NOMO-1 treated with dmso at 0.1 percent for 144 hours (cell line): ENCODE results near the gene SLIT1.

Experiments used
- DNase-seq: peaks from one replicate; lab custom pipeline; 2025; ENCODE audit not compliant: unreplicated experiment; lab: John Stamatoyannopoulos, UW

The SLIT1 gene

DNA sequence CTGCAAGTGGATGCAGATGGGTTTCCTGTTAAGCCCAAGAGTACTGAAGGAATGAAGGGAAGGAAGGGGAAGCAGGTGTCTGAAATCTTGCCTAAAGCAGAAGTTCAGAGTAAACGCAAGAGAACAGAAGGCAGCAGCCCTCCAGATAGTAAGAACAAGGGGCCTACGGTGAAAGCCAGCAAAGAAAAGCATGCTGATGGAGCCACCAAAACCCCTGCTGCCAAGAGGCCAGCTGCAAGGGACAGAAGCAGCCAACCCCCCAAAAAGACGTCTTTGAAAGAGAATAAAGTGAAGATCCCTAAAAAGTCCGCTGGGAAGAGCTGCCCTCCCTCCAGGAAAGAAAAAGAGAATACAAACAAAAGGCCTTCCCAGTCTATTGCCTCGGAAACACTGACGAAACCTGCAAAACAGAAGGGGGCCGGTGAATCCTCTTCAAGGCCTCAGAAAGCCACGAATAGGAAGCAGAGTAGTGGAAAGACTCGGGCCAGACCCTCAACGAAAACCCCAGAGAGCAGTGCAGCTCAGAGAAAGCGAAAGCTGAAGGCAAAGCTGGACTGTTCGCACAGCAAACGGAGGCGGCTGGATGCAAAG lies 201.1 kb downstream of the SLIT1 start:
- no peak for DNase-seq

DNA sequence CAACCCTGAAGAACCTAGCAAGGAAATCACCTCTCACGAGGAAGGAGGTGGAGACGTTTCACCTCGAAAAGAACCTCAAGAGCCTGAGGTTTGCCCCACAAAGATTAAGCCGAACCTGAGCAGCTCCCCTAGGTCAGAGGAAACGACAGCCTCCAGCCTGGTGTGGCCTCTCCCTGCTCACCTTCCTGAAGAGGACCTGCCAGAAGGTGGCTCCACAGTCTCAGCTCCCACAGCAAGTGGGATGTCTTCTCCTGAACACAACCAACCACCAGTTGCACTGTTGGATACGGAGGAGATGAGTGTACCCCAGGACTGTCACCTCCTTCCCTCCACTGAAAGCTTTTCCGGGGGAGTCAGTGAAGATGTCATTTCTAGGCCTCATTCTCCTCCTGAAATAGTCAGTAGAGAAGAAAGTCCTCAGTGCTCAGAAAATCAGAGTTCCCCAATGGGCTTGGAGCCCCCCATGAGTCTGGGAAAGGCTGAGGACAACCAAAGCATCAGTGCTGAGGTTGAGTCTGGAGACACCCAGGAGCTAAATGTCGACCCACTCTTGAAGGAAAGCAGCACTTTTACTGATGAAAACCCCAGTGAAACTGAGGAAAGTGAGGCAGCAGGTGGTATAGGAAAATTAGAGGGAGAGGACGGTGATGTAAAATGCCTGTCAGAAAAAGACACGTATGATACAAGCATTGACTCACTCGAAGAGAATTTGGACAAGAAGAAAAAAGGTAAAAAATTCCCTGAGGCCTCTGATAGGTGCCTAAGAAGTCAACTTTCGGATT lies 203.4 kb downstream of the SLIT1 start:
- no peak for DNase-seq

DNA sequence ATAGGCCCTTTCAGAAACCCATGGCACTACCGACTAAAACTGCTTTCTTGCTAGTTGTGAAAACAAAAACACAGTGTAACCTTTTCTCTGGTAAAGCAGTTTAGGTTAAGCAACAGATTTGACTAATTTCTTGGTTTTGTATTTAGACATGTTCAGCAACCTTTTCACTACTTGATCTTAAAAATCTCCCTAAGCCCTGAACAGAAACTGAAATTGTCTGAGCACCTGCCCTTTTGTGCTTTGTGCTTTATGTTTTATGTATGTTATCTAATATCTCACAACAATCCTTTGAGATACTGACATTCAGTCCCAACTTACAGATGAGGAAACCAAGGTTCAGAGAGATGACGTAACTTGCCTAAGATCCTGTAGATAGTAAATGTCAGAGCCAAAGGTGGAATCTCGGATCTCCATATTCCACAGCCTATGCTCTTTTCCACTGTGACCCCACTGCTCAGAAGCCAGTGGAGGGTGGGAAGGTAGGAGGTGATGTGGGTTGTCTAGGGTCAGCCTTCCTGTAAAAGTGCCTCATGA lies 207.1 kb downstream of the SLIT1 start:
- DNase-seq, result no peak

DNA sequence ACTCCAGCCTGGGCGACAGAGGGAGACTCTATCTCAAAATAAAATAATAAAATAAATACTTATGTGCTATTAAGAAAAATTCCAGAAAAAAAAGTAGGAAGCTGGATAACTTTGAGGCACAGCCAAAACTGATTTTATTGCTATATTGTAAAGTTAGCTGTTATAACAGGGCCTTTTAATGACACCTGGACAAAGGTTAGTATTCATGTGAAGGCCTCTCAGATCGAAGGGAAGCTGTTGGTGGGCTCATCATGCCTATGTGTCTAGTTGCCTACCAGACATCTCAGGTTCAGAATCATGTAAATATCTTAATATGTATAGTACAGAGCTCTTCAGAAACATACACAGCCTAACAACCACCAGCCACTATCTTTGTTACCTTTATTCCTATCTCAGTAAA lies 210.6 kb downstream of the SLIT1 start:
- DNase-seq, result no peak

DNA sequence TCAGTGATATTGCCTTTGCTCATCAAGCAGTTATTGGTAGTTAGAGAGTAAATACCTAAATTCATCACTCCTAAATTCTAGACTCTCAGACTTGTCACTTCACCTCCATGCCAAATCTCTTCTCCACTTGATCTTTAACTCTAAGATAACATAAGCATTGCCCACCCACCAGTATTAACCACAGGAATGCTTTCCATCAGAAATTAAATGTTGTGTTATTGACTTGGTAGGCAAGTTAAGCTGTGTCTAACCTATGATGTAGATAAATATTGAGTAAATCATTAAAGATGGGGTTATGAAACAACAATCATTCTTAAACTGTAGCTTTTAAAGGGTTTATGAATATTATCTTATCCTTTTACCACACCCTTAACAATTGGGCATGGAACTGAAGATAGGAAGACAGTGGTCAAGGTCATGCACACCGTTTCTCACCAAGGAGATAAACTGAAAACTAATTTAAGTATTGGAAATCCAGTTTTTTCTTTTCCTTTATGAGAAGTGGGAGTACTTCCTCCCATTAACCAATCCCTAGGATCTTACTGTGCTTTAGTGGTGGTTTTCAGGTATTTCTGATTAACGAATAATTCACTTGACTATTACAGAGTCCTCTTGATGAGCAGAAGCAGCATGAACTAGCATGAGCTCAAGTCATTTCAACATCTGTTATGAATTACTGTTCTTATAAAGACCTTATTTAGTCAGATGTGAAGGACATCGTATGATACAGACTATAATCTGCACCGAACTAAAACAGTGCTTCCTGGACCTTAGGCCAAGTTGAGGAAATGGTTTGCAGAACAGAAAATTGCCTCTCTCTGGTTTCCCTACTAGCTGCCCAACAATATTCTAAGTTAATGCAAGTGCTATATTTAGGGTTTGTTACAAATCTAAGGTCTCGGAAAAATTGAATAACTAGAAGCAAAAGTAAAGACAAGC lies 211.7 kb downstream of the SLIT1 start:
- DNase-seq, result no peak

DNA sequence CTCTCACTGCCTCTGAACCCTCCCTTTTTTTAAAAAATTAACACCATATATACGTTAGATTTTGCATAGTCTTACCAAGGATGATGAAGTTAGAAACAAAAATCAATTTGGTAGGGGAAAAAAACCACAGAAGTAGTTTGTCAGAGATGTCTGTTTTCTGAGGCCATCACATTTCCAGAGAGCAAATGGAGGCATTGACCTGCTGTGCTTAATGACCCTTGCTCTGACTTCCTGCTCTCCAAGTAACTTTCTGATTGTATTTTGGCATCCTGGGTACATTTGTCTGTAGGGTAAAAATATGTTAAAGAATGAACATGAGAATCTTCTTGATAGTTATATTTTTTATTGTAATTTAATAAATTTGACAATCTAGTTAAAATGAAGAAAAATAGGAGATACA lies 213.5 kb downstream of the SLIT1 start:
- DNase-seq, result no peak

DNA sequence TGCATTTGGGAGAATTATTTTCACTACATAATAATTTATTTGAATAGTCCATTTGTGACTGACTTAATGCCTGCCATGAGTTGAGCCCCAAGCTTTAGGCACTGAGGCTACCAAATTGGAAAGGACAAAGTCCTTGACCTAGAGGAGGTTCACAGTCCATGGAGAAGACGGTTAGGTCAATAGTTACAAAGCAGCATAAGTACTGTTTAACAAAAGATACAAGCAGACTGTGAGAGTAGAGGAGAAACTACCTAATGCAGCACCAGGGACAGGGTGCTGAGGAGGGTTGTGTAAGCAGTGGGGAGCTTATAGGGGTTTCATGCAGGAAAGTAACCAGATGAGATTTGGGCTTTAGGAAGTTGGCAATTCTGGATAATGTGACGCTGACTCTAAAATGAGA lies 214.4 kb downstream of the SLIT1 start:
- DNase-seq, result no peak

DNA sequence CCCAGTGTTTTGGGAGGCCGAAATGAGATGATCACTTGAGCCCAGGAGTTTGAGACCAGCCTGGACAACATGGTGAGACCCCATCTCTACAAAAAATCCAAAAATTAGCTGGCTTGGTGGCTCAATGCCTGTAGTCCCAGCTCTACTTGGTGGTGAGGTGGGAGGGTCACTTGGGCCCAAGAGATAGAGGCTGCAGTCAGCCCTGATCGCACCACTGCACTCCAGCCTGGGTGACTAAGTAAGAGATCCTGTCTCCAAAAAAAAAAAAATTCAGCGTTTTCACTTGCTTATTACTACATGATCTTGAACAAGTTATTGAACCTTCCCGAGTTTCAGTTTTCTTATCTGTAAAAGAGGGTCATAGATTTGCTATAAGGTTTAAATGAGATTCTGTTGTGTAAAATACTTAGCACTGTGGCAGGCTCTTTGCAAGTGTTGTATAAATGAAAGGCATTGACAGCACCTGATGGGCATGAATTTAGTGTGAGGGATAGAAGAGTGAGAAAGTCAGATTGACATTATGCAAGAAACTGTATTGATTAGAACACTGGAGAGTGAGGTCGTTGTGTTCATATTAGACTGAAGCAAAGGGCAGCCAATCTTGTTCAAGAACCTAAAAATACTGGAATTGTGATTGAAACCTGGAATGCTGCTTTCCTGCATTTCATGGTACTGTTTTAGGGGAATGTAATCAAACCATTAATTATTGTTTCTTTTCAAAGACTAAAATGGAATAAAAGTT lies 216.9 kb downstream of the SLIT1 start:
- no peak for DNase-seq

DNA sequence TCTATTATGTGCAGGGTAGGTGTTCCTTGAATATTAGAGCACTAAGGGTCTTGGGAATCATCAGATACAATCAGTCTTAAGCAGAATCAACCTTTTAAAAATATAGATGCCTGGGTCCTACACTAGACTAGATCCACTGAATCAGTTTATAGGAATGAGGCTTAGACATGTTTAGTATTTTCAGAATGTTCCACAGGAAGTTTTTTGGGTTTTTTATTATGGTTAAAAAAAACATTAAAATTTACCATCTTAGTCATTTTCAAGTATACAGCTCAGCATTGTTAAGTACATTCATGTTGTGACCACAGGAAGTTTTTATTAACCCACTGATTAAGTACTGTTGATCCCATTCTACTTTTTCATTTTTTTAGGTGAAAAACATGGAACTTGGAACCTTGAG lies 217.9 kb downstream of the SLIT1 start:
- no peak for DNase-seq

DNA sequence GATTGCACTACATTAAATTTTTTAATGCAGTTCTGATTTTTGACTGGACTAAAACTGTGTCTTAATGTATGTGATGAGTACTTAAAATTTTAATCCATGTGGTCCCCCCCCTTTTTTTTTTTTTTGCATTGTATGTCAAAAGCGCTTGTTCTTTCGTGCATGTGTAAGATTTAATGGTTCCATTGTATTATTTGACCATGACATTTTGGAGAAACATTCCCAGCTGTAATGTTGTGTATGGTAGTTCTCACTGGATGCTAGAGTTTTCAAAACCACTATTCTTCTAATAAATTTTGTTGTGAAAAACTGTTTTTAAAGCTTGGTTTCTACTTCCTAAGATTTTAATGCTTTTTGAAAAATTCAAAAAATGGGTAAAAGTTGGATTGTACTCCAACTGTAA lies 221.6 kb downstream of the SLIT1 start:
- no peak for DNase-seq

DNA sequence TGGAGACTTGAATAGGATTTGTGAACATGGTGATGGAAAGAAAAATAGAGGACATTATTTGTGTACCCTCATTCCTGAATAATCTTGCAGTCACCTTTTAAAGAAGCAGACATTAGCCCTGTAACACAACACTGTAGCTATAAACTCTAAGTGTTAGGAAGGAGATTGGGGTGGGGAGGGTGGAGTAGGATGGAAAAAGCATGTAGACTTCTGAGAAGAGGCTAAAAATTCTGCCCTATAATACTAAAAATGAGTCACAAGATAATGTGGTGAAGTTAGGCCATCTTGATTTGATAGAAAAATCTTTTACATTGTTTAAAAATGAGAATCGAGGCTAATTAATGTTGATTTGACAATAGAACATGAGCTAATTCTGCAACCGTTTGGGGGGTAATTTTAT lies 224.9 kb downstream of the SLIT1 start:
- DNase-seq, result no peak

DNA sequence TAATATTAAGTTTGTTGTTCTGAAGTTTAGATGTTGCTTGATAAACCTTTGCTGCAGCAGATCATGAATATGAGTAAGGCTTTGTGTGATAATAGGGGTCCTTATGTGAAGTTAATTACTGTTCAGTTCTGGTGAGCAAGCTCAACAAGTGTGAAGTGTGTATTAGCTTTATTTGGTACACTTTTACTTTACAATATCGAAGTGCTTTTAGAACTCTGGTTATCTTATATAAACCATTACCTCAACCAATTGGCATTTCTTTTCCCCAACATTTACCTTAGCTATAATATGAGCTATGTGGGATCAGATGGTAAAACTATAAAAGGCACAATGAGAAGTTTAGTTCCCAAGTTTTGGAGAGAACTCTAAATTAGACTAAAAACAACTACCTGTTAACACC lies 226.0 kb downstream of the SLIT1 start:
- no peak for DNase-seq

DNA sequence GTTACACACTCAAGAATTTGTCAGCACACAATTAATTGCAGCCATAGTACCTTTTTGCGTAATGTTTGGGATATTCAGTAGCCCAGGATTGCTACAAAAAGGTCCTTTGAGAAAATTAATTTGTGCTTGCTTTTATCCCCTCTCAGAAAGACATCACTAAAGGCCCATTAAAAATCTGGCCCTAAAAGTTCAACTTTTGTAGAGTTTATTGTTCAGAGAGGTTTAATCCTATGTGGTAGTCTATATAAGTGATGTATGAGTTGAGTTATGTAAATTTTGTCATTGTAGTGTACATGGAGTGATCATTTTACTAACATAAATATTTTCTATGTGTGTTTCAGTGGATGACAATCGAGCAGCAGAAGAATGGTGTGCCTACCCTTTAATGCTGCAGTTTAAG lies 227.7 kb downstream of the SLIT1 start:
- DNase-seq, result no peak

DNA sequence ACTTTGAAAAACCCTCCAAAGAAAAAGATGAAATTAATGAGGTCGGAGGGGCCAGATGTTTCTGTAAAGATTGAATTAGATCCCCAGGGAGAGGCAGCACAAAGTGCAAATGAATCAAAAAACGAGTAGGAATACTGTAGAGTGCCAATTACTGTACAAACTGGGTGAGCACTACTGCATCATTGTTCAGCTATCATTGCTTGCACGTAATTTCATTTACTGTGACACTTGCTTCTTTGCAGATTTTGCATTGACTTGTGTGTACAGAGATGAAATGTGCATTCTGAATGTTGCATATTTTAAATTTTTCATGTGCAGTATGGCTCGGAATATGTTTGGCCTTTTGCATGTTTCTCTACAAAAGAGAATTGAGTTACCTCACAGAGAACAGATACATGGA lies 230.0 kb downstream of the SLIT1 start:
- no peak for DNase-seq

DNA sequence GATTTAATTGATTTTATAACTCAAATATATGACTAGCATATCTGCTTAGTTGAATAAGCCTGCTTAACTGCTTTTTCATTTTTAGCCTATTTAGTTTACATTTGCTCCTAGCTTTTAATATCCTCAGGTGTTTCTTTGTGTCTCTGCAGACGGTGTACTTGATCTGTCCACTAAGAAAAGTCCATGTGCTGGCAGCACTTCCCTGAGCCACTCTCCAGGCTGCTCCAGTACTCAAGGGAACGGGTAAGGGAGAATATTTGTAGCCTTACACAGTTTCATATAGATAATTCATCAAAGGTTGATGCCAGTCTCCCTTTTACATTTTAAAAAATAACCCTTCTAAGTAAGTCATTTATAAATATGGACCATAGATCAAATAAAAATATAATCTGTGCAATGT lies 233.8 kb downstream of the SLIT1 start:
- DNase-seq, result no peak

DNA sequence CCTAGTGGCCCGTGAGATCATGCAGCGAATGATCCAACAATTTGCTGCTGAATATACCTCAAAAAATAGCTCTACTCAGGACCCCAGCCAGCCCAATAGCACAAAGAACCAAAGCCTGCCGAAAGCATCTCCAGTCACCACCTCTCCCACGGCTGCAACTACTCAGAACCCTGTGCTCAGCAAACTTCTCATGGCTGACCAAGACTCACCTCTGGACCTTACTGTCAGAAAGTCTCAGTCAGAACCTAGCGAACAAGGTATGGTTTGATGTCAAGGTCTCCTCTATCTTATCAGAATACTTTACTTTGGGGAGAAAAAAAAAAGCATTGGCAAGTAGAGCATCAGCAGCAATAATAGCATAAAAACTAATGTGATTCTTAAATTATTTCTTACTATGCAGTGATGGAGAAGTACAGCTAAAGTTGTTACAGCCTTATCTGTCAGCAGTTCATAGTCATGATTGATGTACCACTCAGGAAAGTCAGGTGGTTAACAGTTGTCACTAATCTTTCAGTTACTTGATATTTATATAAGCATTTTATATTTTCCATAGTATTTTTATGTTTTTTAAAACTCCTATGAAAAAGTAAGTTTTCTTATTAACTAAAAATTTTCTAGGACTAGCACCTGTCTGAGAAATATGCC lies 236.6 kb downstream of the SLIT1 start:
- DNase-seq, result no peak
